Fibroblast of skin of left biceps (primary cell): ENCODE measurements around the gene HPS4.
"Not testable (repeated sequence)": the region's sequence is repeated elsewhere in the genome, so short reads cannot be mapped to it uniquely, and the experiment has no call there.

Source experiments
- DNase-seq, 2 experiments: peaks; one replicate each; pipeline ENCODE4 v3.0.0-alpha.2; 2013; ENCODE audit warnings: low read depth in 2 of 2

The HPS4 gene

DNA sequence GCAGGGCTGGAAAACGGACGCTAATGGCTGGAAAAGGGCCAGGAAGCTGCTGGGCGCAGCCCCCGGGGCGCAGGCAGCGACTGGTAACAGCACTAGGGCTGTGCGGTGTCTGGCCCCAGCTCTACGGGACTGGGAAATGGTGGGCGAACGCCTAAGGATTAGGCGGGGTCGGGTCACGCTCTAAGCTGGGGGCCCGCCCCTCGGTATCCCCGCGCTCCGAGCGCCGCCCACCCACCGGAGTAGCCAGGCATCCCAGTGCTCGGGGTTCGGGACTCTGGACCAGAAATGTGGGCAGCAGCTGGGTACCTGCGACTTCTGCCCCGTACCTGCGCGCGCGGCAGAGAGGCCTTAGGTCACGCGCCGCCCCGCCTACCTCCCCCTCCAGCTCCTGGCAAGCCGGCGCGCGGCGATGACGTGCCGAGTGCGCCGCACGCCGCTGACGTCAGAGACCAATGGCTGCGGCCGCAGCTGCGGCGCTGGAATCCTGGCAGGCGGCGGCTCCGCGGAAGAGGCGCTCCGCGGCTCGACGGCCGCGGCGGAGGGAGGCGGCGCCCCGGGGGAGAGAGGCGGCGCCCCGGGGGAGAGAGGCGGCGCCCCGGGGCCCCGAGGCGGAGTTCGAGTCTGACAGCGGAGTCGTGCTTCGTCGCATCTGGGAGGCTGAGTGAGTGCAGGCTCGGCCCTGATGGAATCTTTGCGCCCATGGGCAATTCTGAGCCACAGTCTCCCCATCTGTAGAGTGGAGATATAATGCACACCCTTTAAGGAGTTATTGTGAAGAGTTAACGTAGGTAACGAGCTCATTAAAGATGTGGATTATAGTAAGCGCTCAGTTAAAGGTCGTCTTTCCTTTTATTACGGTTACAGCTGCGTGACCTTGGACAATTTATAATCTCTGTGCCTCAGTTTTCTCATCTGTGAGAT, at the start of gene HPS4, which contains the start of gene SRRD:
Gene HPS4, minus strand, starts transcription at position 345 of the 921 bp plus-strand sequence. CDS start 2,021 bp downstream, outside the sequence.
Gene SRRD, plus strand, starts transcription at position 439 of the 921 bp plus-strand sequence. Its CDS starts 14 bp downstream, at position 453.
- peak; percentile 57 to 69 for DNase-seq

GRCh38 chr22:26529345-26529744, 45.8 kb upstream of the HPS4 start:
- DNase-seq = no peak

- DNase-seq = not testable (repeated sequence)
Observed at GRCh38 chr22:26528518-26528917, 44.9 kb upstream of the HPS4 start.

- DNase-seq = no peak
Observed at GRCh38 chr22:26527574-26528465, 44.2 kb upstream of the HPS4 start.

DNA sequence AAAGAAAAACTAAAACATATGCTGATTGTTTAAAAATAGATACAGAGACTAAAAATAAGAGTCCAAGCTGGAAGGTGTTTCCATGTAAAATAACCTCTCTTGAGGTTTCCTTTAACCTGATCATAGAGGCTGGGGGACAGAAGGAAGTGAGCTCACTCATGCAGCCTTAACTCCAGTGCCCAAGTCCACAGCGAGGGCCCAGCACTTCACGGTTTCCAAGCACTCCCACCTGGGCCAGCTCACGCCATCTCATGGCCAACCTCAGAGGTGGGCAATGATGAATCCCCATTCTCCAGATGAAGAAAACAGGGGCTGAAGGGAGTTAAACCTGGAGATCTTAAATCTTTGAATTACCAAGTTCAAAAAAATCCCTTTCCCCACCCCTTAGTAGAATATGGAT, 43.6 kb upstream of the HPS4 start:
- no peak for DNase-seq

DNA sequence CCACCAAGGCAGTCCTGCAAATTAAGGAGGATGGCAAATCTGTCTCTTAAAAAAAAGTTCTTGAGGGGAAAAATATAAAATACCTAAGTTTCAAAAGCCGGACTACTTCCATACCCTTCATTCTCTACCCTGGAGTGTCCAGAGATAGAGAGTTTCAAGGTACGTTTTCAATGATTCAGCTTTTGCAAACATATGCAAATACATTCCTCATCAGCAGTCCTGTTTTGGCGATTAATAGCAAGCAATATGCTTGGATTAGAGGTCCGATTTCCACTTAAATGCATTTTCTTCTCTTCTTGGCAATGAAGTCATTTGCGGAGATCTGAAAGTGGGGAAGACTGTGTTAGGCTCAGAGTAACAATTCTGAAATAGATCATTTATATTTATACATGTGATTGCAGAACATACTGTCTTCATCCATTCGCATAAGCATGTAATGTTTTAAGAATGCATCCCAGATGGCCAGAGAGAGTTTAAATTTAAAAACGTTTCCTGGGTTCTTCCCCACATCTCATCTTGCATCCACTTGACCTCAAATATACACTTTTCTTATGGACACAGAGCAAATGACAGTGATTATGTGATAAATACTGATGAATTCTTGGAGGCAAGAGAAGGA, 42.5 kb upstream of the HPS4 start:
- DNase-seq = no peak

DNA sequence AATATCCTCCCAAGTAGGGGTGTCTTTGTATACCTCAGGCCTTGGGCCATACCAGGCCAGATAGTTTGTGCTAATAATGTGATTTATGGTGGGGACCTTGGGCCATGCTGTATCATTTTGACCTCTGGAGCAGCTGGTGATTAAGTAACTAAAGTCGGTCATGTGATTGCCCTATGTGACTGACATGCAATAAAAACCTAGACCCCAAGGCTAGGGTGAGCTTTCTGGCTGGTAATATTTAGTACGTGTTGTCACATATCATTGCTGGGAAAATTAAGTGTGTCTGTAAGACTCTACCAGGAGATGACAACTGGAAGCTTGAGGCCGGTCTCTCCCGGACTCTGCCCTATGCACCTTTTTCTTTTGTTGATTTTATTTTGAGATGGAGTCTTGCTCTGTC, 41.3 kb upstream of the HPS4 start:
- no peak for DNase-seq

DNA sequence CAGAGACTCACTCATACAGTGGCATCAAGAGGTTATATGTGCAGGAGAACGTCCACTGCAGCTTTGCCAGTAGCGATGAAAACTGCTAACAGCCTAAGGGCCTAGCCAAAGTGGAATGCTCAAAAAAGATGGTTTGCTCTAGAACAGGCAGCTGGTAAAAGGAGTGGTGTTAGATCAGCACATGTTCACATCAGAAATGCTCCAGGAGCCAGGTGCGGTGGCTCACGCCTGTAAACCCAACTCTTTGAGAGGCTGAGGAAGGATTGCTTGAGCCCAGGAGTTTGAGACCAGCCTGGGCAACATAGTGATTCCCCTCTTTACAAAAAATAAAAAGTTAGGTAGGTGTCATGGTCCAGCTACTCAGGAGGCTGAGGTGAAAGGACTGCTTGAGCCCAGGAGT, 39.0 kb upstream of the HPS4 start:
- DNase-seq = no peak

DNA sequence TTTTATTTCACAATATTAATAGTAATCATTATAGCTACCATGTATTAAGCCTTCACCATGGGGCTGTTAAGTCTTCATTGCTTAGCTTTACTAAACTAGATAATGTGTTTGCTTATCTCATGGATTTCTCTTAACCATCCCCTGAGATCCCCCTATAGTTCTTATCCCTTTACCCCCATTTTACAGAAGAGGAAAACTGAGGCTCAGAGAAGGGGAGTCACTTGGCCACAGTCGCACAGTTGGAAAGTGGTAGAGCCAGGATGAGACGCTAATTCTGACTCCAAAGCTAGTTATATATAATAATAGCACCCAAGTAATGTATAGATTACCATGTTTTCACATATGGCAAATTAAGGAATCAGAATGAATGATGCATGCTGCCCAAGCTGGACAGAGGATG, 38.4 kb upstream of the HPS4 start:
- no peak for DNase-seq

- no peak for DNase-seq
Observed at GRCh38 chr22:26517429-26517828, 33.8 kb upstream of the HPS4 start.

- DNase-seq = no peak
Observed at GRCh38 chr22:26516503-26516902, 32.9 kb upstream of the HPS4 start.

DNA sequence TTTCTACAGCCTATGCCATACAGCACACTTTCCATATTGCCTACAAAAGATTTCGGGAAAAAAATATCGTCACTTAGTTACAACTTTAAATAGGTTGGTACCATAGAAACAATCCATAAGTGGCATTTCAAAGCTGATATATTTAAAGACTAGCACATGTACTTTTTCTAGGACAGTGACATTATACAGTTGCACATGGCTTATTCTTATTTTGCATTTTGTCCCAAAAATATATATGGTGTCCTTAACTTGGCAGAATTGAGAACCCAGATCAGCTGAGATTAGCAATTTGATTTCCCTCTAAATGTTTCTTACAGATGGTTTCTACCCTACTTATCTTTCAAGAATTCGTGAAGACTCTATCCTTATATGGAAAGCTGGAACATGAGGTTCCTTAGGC, 32.3 kb upstream of the HPS4 start:
- no peak for DNase-seq

GRCh38 chr22:26514419-26515161, 31.0 kb upstream of the HPS4 start:
- DNase-seq = no peak

- DNase-seq = no peak
Observed at GRCh38 chr22:26513838-26514237, 30.3 kb upstream of the HPS4 start.

DNA sequence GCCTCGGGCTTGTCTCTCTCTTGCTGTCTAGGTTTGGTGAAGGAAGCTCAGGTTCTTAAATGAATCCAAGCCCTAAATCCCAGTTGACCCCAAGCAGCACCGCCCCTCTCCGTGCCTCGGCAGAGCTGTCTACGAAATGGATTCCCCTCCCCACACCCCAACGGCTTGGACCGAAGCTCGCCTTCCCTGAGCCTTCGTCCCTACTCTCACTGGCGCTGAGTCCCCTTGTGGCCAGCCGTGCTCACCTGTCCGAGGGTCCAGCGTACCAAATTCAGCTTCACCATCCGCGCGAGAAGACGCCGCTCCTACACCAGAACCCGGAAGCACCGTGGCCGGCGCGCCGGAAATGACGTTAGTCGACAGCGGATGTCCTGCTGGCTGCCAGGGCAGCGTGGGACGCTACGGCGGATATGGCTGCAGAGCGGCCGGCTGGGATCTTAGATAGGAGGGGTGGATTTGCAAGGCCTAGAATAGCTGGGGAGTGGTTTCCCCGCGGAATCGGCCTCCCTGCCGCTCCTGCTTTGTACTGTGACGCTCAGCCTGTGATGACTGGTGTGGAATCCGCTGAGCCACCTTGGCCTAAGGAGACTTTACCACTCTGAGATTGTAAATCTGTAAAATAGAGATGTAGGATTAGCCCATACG, 28.7 kb upstream of the HPS4 start, which contains the start of gene TFIP11:
Gene TFIP11, minus strand, starts transcription at position 325 of the 645 bp plus-strand sequence. CDS start 2,201 bp downstream, outside the sequence.
- DNase-seq = peak; percentile 62

DNA sequence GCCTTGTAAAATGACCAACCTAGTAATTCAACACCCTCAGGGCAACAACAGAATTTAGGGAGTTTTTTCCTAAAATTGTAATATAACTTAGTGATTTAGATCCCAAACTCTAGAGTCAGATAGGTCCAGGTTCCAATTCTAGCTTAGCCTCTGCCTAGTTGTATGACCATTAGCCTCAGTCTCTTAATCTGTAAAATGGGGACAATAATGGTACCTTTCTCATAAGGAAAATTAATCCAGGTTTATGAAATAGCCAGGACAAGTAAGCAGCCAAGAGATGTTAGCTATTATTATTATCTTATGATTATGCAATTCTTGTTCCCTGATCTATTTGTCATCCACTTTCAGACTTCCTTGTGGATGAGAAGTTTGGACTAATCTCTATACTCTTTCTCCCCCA, 24.6 kb upstream of the HPS4 start:
- no peak for DNase-seq

GRCh38 chr22:26503758-26504157, 20.2 kb upstream of the HPS4 start:
- DNase-seq = no peak

- DNase-seq = no peak
Observed at GRCh38 chr22:26502688-26503561, 19.3 kb upstream of the HPS4 start.

DNA sequence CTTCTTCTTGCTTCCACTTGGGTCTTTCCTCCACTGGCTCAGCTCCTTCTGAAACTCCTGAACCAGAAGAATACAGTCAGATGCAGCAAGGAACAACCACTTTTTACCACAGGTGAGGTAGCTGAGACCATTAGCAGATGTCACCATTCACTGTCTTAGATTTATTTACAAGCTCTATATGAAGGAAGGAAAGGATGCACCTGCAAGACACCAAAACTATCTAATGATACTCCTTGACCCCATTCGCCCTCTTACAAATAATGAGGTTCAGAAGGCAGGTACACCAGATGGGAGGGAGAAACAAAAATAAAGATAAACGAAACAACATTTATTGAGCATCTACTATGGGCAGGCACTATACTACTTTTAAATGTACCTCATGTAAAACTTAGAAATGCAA, 18.4 kb upstream of the HPS4 start:
- no peak for DNase-seq
